ENCODE data around the gene TPD52L2.
A peak's percentile ranks its signal among the peaks of the same experiment; 100 is the strongest.

The TPD52L2 gene

GRCh38 chr20:63839620-63840019 lies 25.4 kb upstream of the TPD52L2 start:
- H3K9ac ChIP-seq (ENCODE audit: low read depth, low read length): no peak overlapping the region
- H3K36me3 ChIP-seq (ENCODE audit: insufficient read depth, low read depth, low read length): no peaks in the 10 kb centered on the region
- H3K27me3 ChIP-seq (ENCODE audit: insufficient read depth, low read length): no peaks in the 10 kb centered on the region; the same call in 1 of the 2 replicates
- H3K27ac ChIP-seq (ENCODE audit: low read length): no peak overlapping the region
- no peaks in the 10 kb centered on the region for H3K9me3 ChIP-seq (ENCODE audit: insufficient read depth, low read depth, low read length)
- no peaks in the 10 kb centered on the region for H3K4me1 ChIP-seq (ENCODE audit: insufficient read depth, low read length)
- H3K4me3 ChIP-seq (ENCODE audit: low read length): no peak overlapping the region

GRCh38 chr20:63840405-63840828 lies 24.7 kb upstream of the TPD52L2 start:
- H3K27me3 ChIP-seq (ENCODE audit: insufficient read depth, low read length): no peaks in the 10 kb centered on the region; the same call in 1 of the 2 replicates

GRCh38 chr20:63842258-63842657 lies 22.8 kb upstream of the TPD52L2 start:
- H3K9me3 ChIP-seq (ENCODE audit: insufficient read depth, low read depth, low read length): no peaks in the 10 kb centered on the region
- no peaks in the 10 kb centered on the region for H3K36me3 ChIP-seq (ENCODE audit: insufficient read depth, low read depth, low read length)
- H3K9ac ChIP-seq (ENCODE audit: low read depth, low read length): no peak overlapping the region
- H3K4me1 ChIP-seq (ENCODE audit: insufficient read depth, low read length): peaks cover 6% of the 10 kb centered on the region
- no peaks in the 10 kb centered on the region; the same call in 1 of the 2 replicates for H3K27me3 ChIP-seq (ENCODE audit: insufficient read depth, low read length)
- H3K27ac ChIP-seq (ENCODE audit: low read length): no peak overlapping the region
- H3K4me3 ChIP-seq (ENCODE audit: low read length): no peak overlapping the region

More at GRCh38 chr20:63840405-63840828, 24.7 kb upstream of the TPD52L2 start:
- H3K9me3 ChIP-seq (ENCODE audit: insufficient read depth, low read depth, low read length): no peaks in the 10 kb centered on the region
- H3K36me3 ChIP-seq (ENCODE audit: insufficient read depth, low read depth, low read length): no peaks in the 10 kb centered on the region
- H3K4me1 ChIP-seq (ENCODE audit: insufficient read depth, low read length): no peaks in the 10 kb centered on the region
- H3K4me3 ChIP-seq (ENCODE audit: low read length): no peak overlapping the region
- H3K9ac ChIP-seq (ENCODE audit: low read depth, low read length): no peak overlapping the region
- H3K27ac ChIP-seq (ENCODE audit: low read length): no peak overlapping the region

- H3K36me3 ChIP-seq (ENCODE audit: insufficient read depth, low read depth, low read length): no peaks in the 10 kb centered on the region
Observed at GRCh38 chr20:63843222-63843621, 21.8 kb upstream of the TPD52L2 start.

GRCh38 chr20:63843778-63844177 lies 21.3 kb upstream of the TPD52L2 start:
- no peak overlapping the region for H3K4me3 ChIP-seq (ENCODE audit: low read length)
- peaks cover 17% of the 10 kb centered on the region for H3K4me1 ChIP-seq (ENCODE audit: insufficient read depth, low read length)
- H3K36me3 ChIP-seq (ENCODE audit: insufficient read depth, low read depth, low read length): no peaks in the 10 kb centered on the region
- H3K27ac ChIP-seq (ENCODE audit: low read length): no peak overlapping the region
- H3K27me3 ChIP-seq (ENCODE audit: insufficient read depth, low read length): no peaks in the 10 kb centered on the region
- H3K9ac ChIP-seq (ENCODE audit: low read depth, low read length): no peak overlapping the region
- H3K9me3 ChIP-seq (ENCODE audit: insufficient read depth, low read depth, low read length): no peaks in the 10 kb centered on the region

More at GRCh38 chr20:63843222-63843621, 21.8 kb upstream of the TPD52L2 start:
- Histone ChIP-seq H3K27ac (ENCODE audit: low read length) (no peak overlapping the region), H3K9me3 (ENCODE audit: insufficient read depth, low read depth, low read length) (no peaks in the 10 kb centered on the region), H3K27me3 (ENCODE audit: insufficient read depth, low read length) (no peaks in the 10 kb centered on the region), H3K9ac (ENCODE audit: low read depth, low read length) (no peak overlapping the region), H3K4me1 (ENCODE audit: insufficient read depth, low read length) (peaks cover 14% of the 10 kb centered on the region), H3K4me3 (ENCODE audit: low read length) (no peak overlapping the region)

GRCh38 chr20:63844511-63844991 lies 20.5 kb upstream of the TPD52L2 start:
- Histone ChIP-seq H3K27me3 (ENCODE audit: insufficient read depth, low read length) (no peaks in the 10 kb centered on the region), H3K9me3 (ENCODE audit: insufficient read depth, low read depth, low read length) (no peaks in the 10 kb centered on the region), H3K9ac (ENCODE audit: low read depth, low read length) (no peak overlapping the region), H3K27ac (ENCODE audit: low read length) (no peak overlapping the region), H3K36me3 (ENCODE audit: insufficient read depth, low read depth, low read length) (no peaks in the 10 kb centered on the region), H3K4me3 (ENCODE audit: low read length) (no peak overlapping the region), H3K4me1 (ENCODE audit: insufficient read depth, low read length) (peaks cover 17% of the 10 kb centered on the region)

- Histone ChIP-seq H3K9ac (ENCODE audit: low read depth, low read length) (peak overlapping the region; percentile 42; the same call in 1 of the 2 replicates), H3K27ac (ENCODE audit: low read length) (no peak overlapping the region), H3K4me3 (ENCODE audit: low read length) (peak overlapping the region; percentile 56; the same call in 1 of the 2 replicates)
Observed at GRCh38 chr20:63846128-63846771, 18.8 kb upstream of the TPD52L2 start.

GRCh38 chr20:63846888-63847236 lies 18.2 kb upstream of the TPD52L2 start:
- H3K27ac ChIP-seq (ENCODE audit: low read length): peak overlapping the region; percentile 14
- H3K4me3 ChIP-seq (ENCODE audit: low read length): peak overlapping the region; percentile 56
- H3K9me3 ChIP-seq (ENCODE audit: insufficient read depth, low read depth, low read length): no peaks in the 10 kb centered on the region
- H3K27me3 ChIP-seq (ENCODE audit: insufficient read depth, low read length): no peaks in the 10 kb centered on the region
- H3K36me3 ChIP-seq (ENCODE audit: insufficient read depth, low read depth, low read length): no peaks in the 10 kb centered on the region
- peaks cover 17% of the 10 kb centered on the region for H3K4me1 ChIP-seq (ENCODE audit: insufficient read depth, low read length)
- peak overlapping the region; percentile 42; the same call in 1 of the 2 replicates for H3K9ac ChIP-seq (ENCODE audit: low read depth, low read length)

More at GRCh38 chr20:63846128-63846771, 18.8 kb upstream of the TPD52L2 start:
- Histone ChIP-seq H3K9me3 (ENCODE audit: insufficient read depth, low read depth, low read length) (no peaks in the 10 kb centered on the region), H3K36me3 (ENCODE audit: insufficient read depth, low read depth, low read length) (no peaks in the 10 kb centered on the region), H3K27me3 (ENCODE audit: insufficient read depth, low read length) (no peaks in the 10 kb centered on the region), H3K4me1 (ENCODE audit: insufficient read depth, low read length) (peaks cover 17% of the 10 kb centered on the region)

- Histone ChIP-seq H3K27ac (ENCODE audit: low read length) (peak overlapping the region; percentile 14), H3K9me3 (ENCODE audit: insufficient read depth, low read depth, low read length) (no peaks in the 10 kb centered on the region), H3K9ac (ENCODE audit: low read depth, low read length) (peak overlapping the region; percentile 42; the same call in 1 of the 2 replicates)
Observed at GRCh38 chr20:63847237-63848002, 17.6 kb upstream of the TPD52L2 start.

GRCh38 chr20:63848003-63848911 lies 16.8 kb upstream of the TPD52L2 start:
- H3K36me3 ChIP-seq (ENCODE audit: insufficient read depth, low read depth, low read length): no peaks in the 10 kb centered on the region
- no peaks in the 10 kb centered on the region for H3K27me3 ChIP-seq (ENCODE audit: insufficient read depth, low read length)
- peak overlapping the region; percentile 14 for H3K27ac ChIP-seq (ENCODE audit: low read length)
- 0 out of 2 replicates have a peak overlapping the region, but pooled peaks have one; percentile 56 for H3K4me3 ChIP-seq (ENCODE audit: low read length)
- no peaks in the 10 kb centered on the region for H3K9me3 ChIP-seq (ENCODE audit: insufficient read depth, low read depth, low read length)
- H3K4me1 ChIP-seq (ENCODE audit: insufficient read depth, low read length): peaks cover 17% of the 10 kb centered on the region
- peak overlapping the region; percentile 42; the same call in 1 of the 2 replicates for H3K9ac ChIP-seq (ENCODE audit: low read depth, low read length)

More at GRCh38 chr20:63847237-63848002, 17.6 kb upstream of the TPD52L2 start:
- peaks cover 17% of the 10 kb centered on the region for H3K4me1 ChIP-seq (ENCODE audit: insufficient read depth, low read length)
- H3K36me3 ChIP-seq (ENCODE audit: insufficient read depth, low read depth, low read length): no peaks in the 10 kb centered on the region
- no peaks in the 10 kb centered on the region for H3K27me3 ChIP-seq (ENCODE audit: insufficient read depth, low read length)
- peak overlapping the region; percentile 56 for H3K4me3 ChIP-seq (ENCODE audit: low read length)

Measured in iPS-20b (cell line).